Measurements from ENCODE around the gene ZMYM3. TPM values are rescaled to one million over a fixed set of nuclear protein-coding genes. Genes with fewer than 3 reads are reported as not detected.

The ZMYM3 gene
- total and polyA plus RNA-seq, 10 donors, result 6.3 to 34.5 (median 23.1) TPM

DNA sequence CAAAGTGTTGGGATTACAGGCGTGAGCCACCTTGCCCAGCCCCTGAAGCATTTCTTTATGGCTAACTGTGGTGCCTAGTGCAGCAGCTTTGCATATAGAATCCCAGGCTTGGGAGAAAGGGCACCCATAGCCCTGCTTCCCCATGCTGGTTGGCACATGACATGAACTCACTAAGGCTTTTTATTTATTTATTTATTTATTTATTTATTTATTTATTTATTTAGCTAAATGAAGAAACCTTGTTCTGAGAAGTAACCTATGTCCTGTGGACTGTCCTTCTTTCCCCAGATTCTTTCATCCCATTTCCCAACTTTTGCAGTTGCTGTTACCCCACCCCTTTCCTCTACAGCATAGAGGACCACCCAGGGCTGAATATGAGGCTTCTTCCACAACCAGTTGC lies 32.8 kb downstream of the ZMYM3 start:
- DNase-seq, result no peak
- peaks cover 0 to 12% (median 0%) of the 10 kb centered on the region in 7 donors for H3K27me3 ChIP-seq (replicated peaks in 1 of 7)
- intact Hi-C loops (cut with DNase I; ENCODE audit: low total_unique reads), result no loop called here
- no peak overlapping the region for H3K4me3 ChIP-seq
- no peaks in the 10 kb centered on the region for H3K4me1 ChIP-seq
- no peak overlapping the region for H3K27ac ChIP-seq
- no peaks in the 10 kb centered on the region for H3K36me3 ChIP-seq
- 80 to 100% (median 90%) methylated on average over 1 of the region's 1 CpG for WGBS, 5 donors
- TF ChIP-seq POLR2AphosphoS5 (IDR thresholded peaks at IDR 0.05) (no peak), POLR2A (IDR thresholded peaks at IDR 0.05) (no peak)
- TF ChIP-seq, protein P1, sequence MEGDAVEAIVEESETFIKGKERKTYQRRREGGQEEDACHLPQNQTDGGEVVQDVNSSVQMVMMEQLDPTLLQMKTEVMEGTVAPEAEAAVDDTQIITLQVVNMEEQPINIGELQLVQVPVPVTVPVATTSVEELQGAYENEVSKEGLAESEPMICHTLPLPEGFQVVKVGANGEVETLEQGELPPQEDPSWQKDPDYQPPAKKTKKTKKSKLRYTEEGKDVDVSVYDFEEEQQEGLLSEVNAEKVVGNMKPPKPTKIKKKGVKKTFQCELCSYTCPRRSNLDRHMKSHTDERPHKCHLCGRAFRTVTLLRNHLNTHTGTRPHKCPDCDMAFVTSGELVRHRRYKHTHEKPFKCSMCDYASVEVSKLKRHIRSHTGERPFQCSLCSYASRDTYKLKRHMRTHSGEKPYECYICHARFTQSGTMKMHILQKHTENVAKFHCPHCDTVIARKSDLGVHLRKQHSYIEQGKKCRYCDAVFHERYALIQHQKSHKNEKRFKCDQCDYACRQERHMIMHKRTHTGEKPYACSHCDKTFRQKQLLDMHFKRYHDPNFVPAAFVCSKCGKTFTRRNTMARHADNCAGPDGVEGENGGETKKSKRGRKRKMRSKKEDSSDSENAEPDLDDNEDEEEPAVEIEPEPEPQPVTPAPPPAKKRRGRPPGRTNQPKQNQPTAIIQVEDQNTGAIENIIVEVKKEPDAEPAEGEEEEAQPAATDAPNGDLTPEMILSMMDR (IDR thresholded peaks at IDR 0.05 in 8 of 11, conservative IDR thresholded peaks at IDR 0.05 in 3 of 11), result no peak
- H3K9me3 ChIP-seq, result no peaks in the 10 kb centered on the region

DNA sequence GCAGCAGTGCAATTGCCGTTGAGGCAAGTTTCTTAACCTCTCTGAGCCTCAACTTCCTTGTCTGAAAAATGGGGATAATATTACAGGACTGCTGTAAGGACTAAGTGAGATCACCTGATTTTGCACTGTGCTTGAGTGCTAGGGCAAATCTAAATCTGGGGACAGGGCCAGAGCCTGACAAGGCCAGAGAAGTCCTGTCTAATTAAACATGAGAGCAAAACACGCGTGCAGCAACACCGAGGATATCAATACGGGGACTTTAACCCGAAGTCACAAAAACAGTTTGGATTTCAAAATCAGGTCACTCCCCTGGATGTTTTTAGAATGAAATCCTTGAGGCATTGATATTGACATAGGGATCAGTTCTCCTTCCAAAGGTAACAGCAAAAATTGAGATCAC lies 36.6 kb downstream of the ZMYM3 start:
- Histone ChIP-seq H3K27ac (no peak overlapping the region), H3K9me3 (no peaks in the 10 kb centered on the region), H3K36me3 (no peaks in the 10 kb centered on the region), H3K4me1 (no peaks in the 10 kb centered on the region), H3K4me3 (no peak overlapping the region), H3K27me3 (replicated peaks in 1 of 7) (peaks cover 0 to 10% (median 0%) of the 10 kb centered on the region in 7 donors)
- TF ChIP-seq POLR2A (IDR thresholded peaks at IDR 0.05) (no peak), POLR2AphosphoS5 (IDR thresholded peaks at IDR 0.05) (no peak)
- TF ChIP-seq, protein P1 (IDR thresholded peaks at IDR 0.05 in 8 of 11, conservative IDR thresholded peaks at IDR 0.05 in 3 of 11), result no peak
- DNase-seq, result no peak
- whole genome bisulfite sequencing, 5 donors, result 88 to 99% (median 93%) methylated on average over 6 of the region's 6 CpGs
- intact Hi-C loops (cut with DNase I; ENCODE audit: low total_unique reads), result no loop called here

DNA sequence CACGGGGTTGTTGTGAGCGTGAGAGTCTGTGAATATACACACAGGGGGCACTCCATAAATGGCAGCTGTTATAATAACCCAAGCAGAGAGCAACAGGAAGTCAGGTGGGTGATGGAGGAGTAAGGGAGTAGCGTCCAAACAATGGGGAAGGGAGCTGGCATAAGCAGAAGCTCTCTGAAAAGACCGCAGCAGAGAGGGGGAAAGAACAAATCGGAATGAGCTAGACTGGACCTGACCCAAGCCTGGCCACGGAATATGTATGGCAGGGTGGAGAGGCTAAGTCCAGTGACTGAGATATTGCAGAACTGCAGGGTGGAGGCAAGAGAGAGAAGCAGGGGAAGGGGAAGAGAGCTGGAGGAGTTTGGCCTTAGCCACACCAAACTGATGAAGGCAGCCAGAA lies 37.5 kb downstream of the ZMYM3 start:
- H3K4me3 ChIP-seq, result no peak overlapping the region
- H3K36me3 ChIP-seq, result no peaks in the 10 kb centered on the region
- H3K27ac ChIP-seq, result no peak overlapping the region
- no peak for TF ChIP-seq POLR2A (IDR thresholded peaks at IDR 0.05)
- TF ChIP-seq, protein P1 (IDR thresholded peaks at IDR 0.05 in 8 of 11, conservative IDR thresholded peaks at IDR 0.05 in 3 of 11), result no peak
- no peak for TF ChIP-seq POLR2AphosphoS5 (IDR thresholded peaks at IDR 0.05)
- no peaks in the 10 kb centered on the region for H3K4me1 ChIP-seq
- peaks cover 0 to 8% (median 0%) of the 10 kb centered on the region in 7 donors for H3K27me3 ChIP-seq (replicated peaks in 1 of 7)
- no peak for DNase-seq
- intact Hi-C loops (cut with DNase I; ENCODE audit: low total_unique reads), result no loop called here
- 45 to 61% (median 49%) methylated on average over 6 of the region's 6 CpGs for WGBS, 5 donors
- no peaks in the 10 kb centered on the region for H3K9me3 ChIP-seq

DNA sequence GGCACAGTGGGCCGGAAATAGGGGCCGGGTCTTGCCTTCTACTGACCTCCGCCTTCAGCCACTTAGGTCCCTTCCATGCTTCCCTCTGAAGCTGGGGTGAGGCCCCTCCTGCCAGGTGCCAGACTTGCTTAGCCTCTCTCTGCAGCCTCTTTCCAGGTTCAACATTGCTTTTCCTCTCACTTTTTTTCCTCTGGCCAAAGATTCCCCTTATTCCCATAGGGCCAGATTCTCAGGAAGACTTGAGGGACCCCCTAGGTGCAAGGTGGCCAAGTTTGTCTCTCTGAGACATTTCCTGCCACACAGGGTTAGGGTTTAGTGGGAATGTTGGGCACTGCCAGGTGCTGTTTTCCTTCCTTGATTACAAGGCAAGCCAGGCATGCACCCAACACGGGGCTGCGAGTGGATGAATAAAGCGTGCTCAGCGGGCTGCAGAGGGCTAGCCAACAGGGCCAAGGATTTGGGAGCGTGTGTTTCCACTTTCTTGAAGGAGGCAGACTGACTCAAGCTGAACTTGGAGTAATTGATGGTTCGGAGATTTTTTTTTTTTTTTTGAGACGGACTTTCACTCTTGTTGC lies 38.5 kb downstream of the ZMYM3 start:
- no peak overlapping the region for H3K4me3 ChIP-seq
- intact Hi-C loops (cut with DNase I; ENCODE audit: low total_unique reads), result no loop called here
- no peaks in the 10 kb centered on the region for H3K36me3 ChIP-seq
- TF ChIP-seq POLR2AphosphoS5 (IDR thresholded peaks at IDR 0.05), result no peak
- TF ChIP-seq, protein P1 (IDR thresholded peaks at IDR 0.05 in 8 of 11, conservative IDR thresholded peaks at IDR 0.05 in 3 of 11), result no peak
- TF ChIP-seq POLR2A (IDR thresholded peaks at IDR 0.05), result no peak
- no peaks in the 10 kb centered on the region for H3K4me1 ChIP-seq
- H3K27ac ChIP-seq, result no peak overlapping the region
- no peak for DNase-seq
- H3K27me3 ChIP-seq (replicated peaks in 1 of 7), result peaks cover 0 to 5% (median 0%) of the 10 kb centered on the region in 7 donors
- H3K9me3 ChIP-seq, result no peaks in the 10 kb centered on the region
- 80 to 95% (median 86%) methylated on average over 6 to 10 of the region's 10 CpGs for WGBS, 5 donors
